ENCODE data around the gene DNAJB6.
A peak's percentile ranks its signal among the peaks of the same experiment; 100 is the strongest.

The DNAJB6 gene

GRCh38 chr7:157411580-157411979 is 74.8 kb downstream of the DNAJB6 start:
- DNase-seq = peak; percentile 54

GRCh38 chr7:157412021-157412443 is 75.2 kb downstream of the DNAJB6 start:
- DNase-seq = peak; percentile 48

DNA sequence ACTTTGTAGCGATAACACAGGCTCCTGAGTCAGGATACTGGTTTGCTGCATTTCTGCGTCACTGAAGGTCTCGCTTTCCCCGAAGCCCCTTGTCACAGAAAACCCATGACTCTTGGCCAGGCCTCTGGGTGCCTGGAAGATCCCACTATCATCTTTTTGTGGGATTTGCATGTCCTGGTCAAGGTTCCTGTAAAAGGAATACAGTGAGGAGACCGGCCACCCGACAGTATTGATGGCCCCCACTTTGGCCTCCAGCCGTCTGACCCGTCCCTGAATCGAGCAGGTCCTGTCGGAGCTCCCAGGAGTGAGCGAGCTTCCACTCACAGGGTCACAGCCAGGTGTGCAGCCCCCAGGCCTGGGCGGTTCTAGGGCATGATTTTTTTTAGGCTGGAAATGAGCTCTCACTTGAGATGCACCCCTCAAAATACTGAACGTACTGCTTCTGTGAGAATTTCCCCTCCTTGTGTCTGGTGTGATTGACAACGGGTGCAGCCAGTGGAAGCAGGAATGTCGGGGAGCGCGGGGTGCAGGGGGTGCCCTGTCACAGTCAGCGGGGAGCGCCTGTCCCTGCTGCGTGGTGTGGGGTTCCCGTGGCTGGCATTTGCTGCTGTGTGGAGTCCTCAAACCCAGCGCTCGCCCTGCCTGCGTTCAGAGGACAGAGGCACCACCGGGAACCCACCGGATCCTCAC is 75.8 kb downstream of the DNAJB6 start:
- DNase-seq = no peak

DNA sequence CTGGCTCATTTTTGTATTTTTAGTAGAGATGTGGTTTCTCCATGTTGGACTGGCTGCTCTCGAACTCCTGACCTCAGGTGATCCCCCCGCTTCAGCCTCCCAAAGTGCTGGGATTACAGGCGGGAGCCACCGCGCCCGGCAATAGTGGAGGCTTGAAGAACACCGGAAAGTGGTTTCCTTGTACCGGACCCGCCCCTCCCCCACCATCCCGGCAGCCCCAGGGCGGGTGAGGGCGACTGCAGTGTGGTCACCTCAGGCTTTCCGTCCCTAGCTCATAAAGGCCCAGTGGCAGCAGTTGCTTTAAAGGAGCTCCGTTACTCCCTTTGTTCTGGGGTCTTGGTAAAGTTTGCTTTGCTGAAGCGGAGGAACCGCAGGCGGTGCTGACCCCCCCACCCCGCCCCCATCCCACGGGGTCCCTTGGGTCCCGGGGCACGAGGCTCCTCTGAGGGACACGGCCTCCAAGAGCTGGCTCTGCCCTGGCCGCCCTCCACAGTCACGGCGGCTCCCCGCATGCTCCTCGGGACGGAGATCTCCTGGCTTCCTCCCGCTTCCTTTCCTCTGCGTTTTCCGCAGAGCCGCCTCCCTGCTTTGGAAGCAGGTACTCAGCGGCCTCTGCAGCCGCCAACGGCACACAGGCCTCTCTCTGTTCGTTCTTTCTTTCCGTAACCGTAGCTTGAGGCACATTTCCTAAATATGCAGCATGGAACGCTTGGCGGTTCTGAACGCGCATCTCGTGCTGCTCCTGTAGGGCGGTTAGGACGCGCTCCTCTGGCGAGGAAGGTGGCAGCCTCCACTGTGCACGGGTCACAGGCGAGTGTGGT is 77.3 kb downstream of the DNAJB6 start:
- DNase-seq = no peak

GRCh38 chr7:157414702-157415096 is 77.9 kb downstream of the DNAJB6 start:
- DNase-seq = no peak

- DNase-seq = no peak
Measured at GRCh38 chr7:157415486-157415885, 78.7 kb downstream of the DNAJB6 start.

DNA sequence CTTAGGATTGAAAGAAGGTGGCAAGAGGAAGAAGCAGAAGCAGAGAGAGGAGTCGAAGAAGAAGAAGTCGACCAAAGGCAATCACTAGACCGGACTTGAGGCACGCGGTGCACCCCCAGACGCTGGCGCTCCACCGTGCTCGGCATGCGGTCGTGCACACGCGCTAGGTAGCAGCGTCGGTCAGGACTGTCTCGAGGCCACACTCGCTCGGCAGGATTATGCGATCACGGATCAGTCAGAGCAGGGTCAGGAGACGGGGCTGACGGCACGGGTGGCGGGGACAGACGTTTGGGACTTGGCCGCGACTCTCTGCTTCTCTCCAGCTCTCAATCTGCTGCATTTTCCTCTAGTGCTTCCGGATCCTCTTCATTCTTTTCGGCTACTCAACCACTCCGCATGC is 79.2 kb downstream of the DNAJB6 start:
- DNase-seq = no peak

GRCh38 chr7:157418204-157419034 is 81.6 kb downstream of the DNAJB6 start:
- DNase-seq = no peak

GRCh38 chr7:157419035-157419293 is 82.2 kb downstream of the DNAJB6 start:
- no peak for DNase-seq

DNA sequence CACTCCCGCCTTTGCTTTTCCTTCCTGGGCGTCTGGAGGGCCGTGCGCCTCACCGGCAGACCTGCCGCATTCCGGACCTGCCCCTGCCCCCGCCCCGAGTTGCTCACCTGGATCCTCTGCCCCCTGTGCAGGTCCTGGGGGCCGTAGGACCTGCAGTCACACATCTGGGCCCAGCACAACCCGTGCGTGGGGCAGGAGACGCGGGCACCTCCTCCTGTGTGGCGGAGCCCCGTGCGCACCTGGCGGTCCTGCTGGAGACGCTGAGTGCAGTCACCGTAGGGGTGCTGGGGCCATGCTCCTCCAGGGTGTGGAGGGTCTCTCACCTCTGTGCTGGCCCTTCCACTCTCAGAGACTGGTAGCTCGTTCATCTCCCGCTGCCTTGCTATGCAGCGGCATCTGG is 85.5 kb downstream of the DNAJB6 start:
- DNase-seq = no peak

GRCh38 chr7:157423348-157423747 is 86.5 kb downstream of the DNAJB6 start:
- no peak for DNase-seq

- DNase-seq = no peak
Measured at GRCh38 chr7:157423886-157424565, 87.2 kb downstream of the DNAJB6 start.

GRCh38 chr7:157425137-157425731 is 88.4 kb downstream of the DNAJB6 start:
- DNase-seq = no peak

- no peak for DNase-seq
Measured at GRCh38 chr7:157425761-157426160, 89.0 kb downstream of the DNAJB6 start.

DNA sequence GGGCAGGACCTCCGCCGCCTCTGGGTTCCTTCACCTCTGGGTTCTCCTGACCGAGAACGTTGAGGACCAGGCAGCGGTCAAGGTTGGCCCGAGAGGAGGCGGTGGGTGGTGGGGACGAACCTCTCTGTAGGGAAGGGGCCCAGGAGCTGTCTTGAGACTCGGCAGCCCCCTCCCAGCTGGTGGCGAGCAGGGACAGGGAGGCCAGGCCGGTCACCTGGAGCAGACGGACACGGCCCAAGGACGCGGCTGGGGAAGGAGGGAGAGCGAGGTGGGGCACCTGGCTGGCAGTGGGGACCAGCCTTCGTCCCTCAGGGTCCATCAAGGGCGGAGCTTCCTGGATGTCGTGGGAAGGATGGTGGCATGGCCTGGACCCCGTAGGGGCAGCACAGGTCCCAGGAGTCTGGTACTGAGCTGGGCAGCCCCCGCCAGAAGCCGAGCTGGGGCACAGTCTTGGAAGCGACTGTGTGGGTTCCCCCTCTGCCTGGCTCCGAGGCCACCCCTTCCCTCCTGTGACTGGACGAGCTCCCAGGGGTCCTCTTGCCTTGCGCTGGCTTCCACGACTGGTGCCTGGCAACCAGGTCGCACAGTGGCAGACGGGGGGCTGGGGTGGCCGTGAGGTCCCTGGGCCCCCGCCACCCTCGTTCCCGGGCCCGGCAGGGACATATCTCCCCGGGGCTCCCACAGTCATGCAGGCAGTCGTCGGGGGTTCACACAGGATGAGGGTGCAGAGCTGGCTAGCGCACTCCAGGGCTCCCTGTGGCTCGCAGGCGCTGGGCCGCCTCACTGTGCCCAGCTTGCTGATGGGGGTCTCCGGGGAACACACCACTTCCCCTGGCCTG is 89.9 kb downstream of the DNAJB6 start:
- no peak for DNase-seq

DNA sequence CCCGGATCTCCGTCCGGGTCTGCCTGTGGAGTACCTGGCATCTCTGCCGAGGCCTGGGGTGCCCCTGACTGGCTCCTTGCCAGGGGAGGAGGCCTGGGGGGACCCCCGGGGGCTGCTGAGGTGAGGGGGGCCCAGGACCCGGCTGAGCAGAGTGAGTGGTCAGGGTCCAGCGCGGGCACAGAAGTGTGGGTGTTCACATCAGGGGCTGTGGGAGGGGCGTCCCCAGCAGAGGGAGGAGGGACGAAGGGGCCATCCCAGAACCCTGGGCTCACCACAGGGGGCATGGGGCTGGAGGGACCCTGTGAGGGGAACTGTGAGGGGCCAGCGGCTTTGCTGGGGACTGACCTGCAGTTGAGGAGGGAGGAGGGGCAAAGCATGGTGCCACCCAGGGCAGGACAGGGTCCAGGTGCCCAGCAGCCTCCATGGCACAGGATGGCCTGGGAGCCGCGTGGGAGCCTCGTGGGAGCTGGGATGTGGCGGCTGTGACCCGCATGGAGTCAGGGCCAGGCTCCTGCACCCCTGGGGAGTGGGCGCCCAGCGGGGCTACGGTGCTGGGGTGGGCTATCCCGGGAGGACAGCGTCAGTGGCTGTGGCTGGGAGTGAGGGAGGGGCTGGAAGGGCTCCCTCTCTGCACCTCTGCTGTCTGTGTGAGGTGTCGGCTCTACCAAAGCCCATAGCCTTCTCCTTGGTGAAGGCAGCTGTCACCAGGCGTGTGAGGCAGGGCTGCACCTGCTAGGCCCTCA is 91.2 kb downstream of the DNAJB6 start:
- DNase-seq = no peak

- no peak for DNase-seq
Measured at GRCh38 chr7:157428554-157428945, 91.7 kb downstream of the DNAJB6 start.

DNA sequence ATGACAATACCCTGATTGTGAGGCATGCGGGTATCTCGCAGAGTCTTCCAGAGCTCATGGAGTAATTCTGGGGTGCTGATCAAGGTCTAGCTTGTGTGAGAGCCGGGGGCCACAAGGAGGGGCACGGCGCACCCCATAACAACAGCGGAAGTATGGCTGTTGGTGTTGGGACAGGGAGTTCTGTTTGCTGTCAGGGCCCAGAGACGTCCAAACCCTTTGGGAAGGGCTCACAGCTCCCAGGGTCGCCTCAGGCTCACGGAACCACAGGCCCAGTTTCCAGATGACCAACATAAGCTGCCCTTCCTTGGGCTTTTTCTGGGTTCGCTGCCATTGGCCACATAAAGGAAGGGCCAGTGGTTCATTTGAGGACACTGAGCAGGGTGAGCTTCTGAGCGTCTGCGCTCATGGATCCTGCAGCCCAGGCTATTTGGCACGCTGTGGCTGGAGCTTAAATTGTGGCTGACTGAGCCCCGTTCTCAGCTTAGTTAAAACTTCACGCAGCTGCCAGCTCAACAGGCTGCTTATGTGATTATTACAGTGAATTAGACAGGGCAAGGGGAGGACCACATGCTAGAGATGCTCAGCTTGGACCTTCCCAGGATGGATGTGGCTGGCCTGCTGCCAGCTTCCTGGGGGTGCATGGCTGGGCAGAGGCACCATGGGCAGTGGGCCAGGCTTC is 92.3 kb downstream of the DNAJB6 start:
- no peak for DNase-seq

DNA sequence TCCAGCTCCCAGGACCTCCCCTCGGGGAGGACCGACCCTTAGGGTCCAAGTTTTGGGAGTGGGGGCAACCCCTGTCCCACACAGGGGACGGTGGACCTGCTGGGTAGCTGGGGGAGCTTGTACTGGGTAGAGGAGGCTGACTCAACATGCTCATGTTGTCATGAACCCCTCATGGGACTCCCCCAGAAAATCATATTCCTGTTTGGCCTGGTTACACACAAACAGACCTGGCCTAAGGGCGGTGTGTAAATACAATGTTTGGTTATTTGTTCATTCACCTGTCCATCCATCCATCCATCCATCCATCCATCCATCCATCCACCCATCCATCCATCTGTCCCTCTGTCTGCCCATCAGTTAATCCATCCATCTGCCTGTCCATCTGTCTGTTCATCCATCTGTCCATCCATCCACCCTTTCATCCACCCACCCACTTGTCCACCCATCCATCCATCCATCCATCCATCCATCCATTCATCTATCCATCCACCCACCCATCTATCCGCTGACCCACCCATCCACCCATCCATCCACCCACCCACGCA is 92.9 kb downstream of the DNAJB6 start:
- DNase-seq = no peak

DNA sequence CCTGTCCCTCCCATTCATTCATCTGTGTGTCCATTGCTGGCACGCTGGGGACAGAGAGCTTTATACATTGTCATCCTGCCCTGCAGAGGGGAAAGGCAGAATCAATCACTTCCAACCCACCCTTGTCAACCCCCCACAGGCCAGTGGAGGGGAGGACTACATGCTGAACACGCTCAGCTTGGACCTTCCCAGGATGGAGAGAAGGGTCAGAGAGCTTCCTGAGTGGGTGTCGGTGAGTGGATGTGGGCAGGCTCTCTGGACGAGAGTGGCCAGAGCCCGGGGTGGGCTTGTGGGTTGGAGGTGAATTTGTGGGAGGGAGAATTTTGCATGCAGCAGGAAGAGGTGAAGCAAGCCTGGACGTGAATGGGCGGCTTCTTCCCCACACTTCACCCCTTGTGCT is 93.9 kb downstream of the DNAJB6 start:
- no peak for DNase-seq

Measured in activated CD4-positive, alpha-beta T cell treated with anti-CD3 and anti-CD28 coated beads, Interleukin-2, amount 50 U/mL, for 1 hour (primary cell).